ENCODE data around the gene ADGRF1. TPM values are rescaled to one million over a fixed set of nuclear protein-coding genes. Genes with fewer than 3 reads are reported as not detected.

Gene ADGRF1
- total RNA-seq, 2 experiments from 2014 or later, result not detected

DNA sequence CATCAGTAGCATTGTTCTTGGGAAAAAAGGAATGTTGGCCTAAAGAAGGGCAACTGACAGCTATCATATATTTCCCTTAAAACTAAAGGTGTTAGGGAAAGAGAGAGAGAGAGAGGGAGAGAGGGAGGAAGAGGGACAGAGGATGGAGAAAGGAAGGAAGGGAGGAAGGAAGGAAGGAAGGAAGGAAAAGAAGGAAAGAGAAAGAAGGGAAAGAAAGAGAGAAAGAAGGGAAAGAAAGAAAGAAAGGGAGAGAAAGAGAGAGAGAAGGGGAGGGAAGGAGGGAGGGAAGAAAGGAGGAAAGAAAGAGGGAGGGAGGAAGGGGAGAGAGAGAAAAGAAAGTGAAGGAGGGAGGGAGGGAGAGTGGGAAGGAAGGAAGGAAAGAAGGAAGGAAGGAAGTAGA lies 82.7 kb downstream of the ADGRF1 start:
- Mint-ChIP-seq H3K36me3 (ENCODE audit: low read depth) (no peaks in the 10 kb centered on the region), H3K4me1 (ENCODE audit: low read depth) (no peaks in the 10 kb centered on the region), H3K27ac (no peak overlapping the region), H3K4me3 (no peak overlapping the region), H3K9me3 (no peaks in the 10 kb centered on the region), H3K27me3 (peaks cover 4% of the 10 kb centered on the region)
- CTCF ChIA-PET, result no interaction called here
- TF ChIP-seq CTCF (IDR thresholded peaks at IDR 0.05), result no peak
- no peak for DNase-seq
- intact Hi-C loops (cut with micrococcal nuclease), result no loop called here
- no peak for ATAC-seq
- POLR2A ChIA-PET, result no interaction called here

DNA sequence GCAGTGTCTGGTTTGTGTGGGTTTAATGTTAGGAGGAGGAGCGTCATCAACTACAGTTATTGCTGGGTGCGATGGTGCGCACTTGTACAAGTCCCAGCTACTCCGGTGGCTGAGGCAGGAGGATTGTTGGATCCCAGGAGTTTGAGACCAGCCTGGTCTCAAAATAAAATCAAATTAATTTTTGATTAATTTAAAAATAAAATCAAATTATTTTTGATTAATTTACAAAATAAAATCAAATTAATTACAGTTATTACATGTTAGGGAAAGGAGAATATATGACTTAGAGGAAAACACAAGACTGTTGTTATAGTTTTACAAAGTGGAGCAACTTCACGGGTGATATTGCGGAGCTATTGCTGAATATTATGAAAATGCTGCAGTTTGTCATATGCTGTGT lies 85.7 kb downstream of the ADGRF1 start:
- POLR2A ChIA-PET, result no interaction called here
- Mint-ChIP-seq H3K27ac (no peak overlapping the region), H3K4me1 (ENCODE audit: low read depth) (no peaks in the 10 kb centered on the region), H3K27me3 (peaks cover 6% of the 10 kb centered on the region), H3K9me3 (no peaks in the 10 kb centered on the region), H3K4me3 (no peak overlapping the region), H3K36me3 (ENCODE audit: low read depth) (no peaks in the 10 kb centered on the region)
- intact Hi-C loops (cut with micrococcal nuclease), result no loop called here
- CTCF ChIA-PET, result no interaction called here
- no peak for TF ChIP-seq CTCF (IDR thresholded peaks at IDR 0.05)
- DNase-seq (no peak), ATAC-seq (no peak)

GRCh38 chr6:46954837-46955451 lies 87.2 kb downstream of the ADGRF1 start:
- ATAC-seq (no peak), DNase-seq (no peak)
- POLR2A ChIA-PET, result no interaction called here
- Mint-ChIP-seq H3K4me3 (no peak overlapping the region), H3K27ac (no peak overlapping the region), H3K9me3 (no peaks in the 10 kb centered on the region), H3K4me1 (ENCODE audit: low read depth) (no peaks in the 10 kb centered on the region), H3K36me3 (ENCODE audit: low read depth) (no peaks in the 10 kb centered on the region), H3K27me3 (peaks cover 6% of the 10 kb centered on the region)
- no peak for TF ChIP-seq CTCF (IDR thresholded peaks at IDR 0.05)
- CTCF ChIA-PET, result no interaction called here
- intact Hi-C loops (cut with micrococcal nuclease), result no loop called here

DNA sequence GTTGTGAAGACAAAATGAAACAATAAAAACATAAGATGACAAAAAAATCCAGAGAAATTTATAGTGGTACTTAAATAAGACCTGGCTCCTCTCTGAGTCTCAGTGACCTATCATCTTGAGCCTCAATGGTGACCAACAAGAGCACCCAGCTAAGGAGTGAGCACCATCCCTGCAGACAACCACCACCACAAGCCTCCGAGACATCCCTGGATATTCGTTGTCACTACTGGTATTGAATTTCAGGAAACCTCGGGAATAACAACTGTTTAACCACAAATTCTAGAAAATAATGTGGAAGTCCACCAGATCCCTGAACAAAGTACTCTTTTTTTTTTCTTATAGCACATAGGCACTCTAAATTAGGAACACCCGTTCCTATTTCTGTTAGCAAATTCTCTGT lies 88.2 kb downstream of the ADGRF1 start:
- ATAC-seq (no peak), DNase-seq (no peak)
- intact Hi-C loops (cut with micrococcal nuclease), result no loop called here
- ChIA-PET POLR2A (no interaction called here), CTCF (no interaction called here)
- Mint-ChIP-seq H3K4me1 (ENCODE audit: low read depth) (no peaks in the 10 kb centered on the region), H3K4me3 (no peak overlapping the region), H3K9me3 (no peaks in the 10 kb centered on the region), H3K27ac (no peak overlapping the region), H3K36me3 (ENCODE audit: low read depth) (no peaks in the 10 kb centered on the region), H3K27me3 (peaks cover 6% of the 10 kb centered on the region)
- no peak for TF ChIP-seq CTCF (IDR thresholded peaks at IDR 0.05)

GRCh38 chr6:46949632-46950280 lies 92.4 kb downstream of the ADGRF1 start:
- H3K27ac Mint-ChIP-seq, result no peak overlapping the region
- intact Hi-C loops (cut with micrococcal nuclease), result no loop called here
- ATAC-seq (no peak), DNase-seq (no peak)
- H3K9me3 Mint-ChIP-seq, result no peaks in the 10 kb centered on the region
- peaks cover 6% of the 10 kb centered on the region for H3K27me3 Mint-ChIP-seq
- no peak overlapping the region for H3K4me3 Mint-ChIP-seq
- ChIA-PET POLR2A (no interaction called here), CTCF (no interaction called here)
- H3K4me1 Mint-ChIP-seq (ENCODE audit: low read depth), result no peaks in the 10 kb centered on the region
- no peaks in the 10 kb centered on the region for H3K36me3 Mint-ChIP-seq (ENCODE audit: low read depth)
- TF ChIP-seq CTCF (IDR thresholded peaks at IDR 0.05), result no peak
